Glomerular endothelial cell (primary cell): ENCODE results near the gene BDKRB2. TPM values are rescaled to one million over a fixed set of nuclear protein-coding genes. Genes with fewer than 3 reads are reported as not detected.

Source experiments
- total RNA-seq: library from RNA; depleted of rRNA; stranded (reverse); fragments of >200 nt; gene quantifications from 2 replicates; pipeline ENCODE4 v1.2.3, GENCODE V29; 2015

Gene BDKRB2
- total RNA-seq, 1 donor from 2014 or later = 4.1 TPM

Other genes starting within 250 kb of the BDKRB2 start
- 5.9 and 6.0 TPM in 2 replicates for gene C14orf132, start 165.5 kb upstream of the BDKRB2 start, total RNA-seq
- not detected in 2 replicates for gene BDKRB1, start 51.4 kb downstream of the BDKRB2 start, total RNA-seq
- 13.9 and 14.0 TPM in 2 replicates for gene ATG2B, start 158.5 kb downstream of the BDKRB2 start, total RNA-seq
- 21.0 and 25.4 TPM in 2 replicates for gene GSKIP, start 158.7 kb downstream of the BDKRB2 start, total RNA-seq
- 0.34 and 0.88 TPM in 2 replicates for gene AK7, start 187.3 kb downstream of the BDKRB2 start, total RNA-seq